Activated naive CD8-positive, alpha-beta T cell treated with anti-CD3 and anti-CD28 coated beads, Interleukin-2, amount 50 U/mL, for 24 hours (primary cell): Measurements from ENCODE around the gene THEM5.
A peak's percentile ranks its signal among the peaks of the same experiment; 100 is the strongest.

ENCODE experiments used
- ATAC-seq: fragments of 150-1000 bp; cut with Tn5 transposase; one replicate; pipeline ENCODE4 v1.10.0; 2021
- DNase-seq: peaks from one replicate; pipeline ENCODE4 v3.0.0; 2021
- H3K27ac Mint-ChIP-seq: one replicate; pipeline ENCODE4 v1.8.0; 2021; ENCODE audit warnings: mild to moderate bottlenecking, mixed read lengths
- H3K27me3 Mint-ChIP-seq: one replicate; pipeline ENCODE4 v1.8.0; 2021; ENCODE audit warnings: mixed read lengths
- H3K36me3 Mint-ChIP-seq: one replicate; pipeline ENCODE4 v1.8.0; 2021; ENCODE audit warnings: low read depth, mixed read lengths
- H3K4me1 Mint-ChIP-seq: one replicate; pipeline ENCODE4 v1.8.0; 2021; ENCODE audit warnings: mixed read lengths
- H3K4me3 Mint-ChIP-seq: one replicate; pipeline ENCODE4 v1.8.0; 2021; ENCODE audit warnings: mild to moderate bottlenecking, moderate library complexity, mixed read lengths
- H3K9me3 Mint-ChIP-seq: one replicate; pipeline ENCODE4 v1.8.0; 2021; ENCODE audit warnings: mixed read lengths

Gene THEM5

GRCh38 chr1:151839457-151840403, 13.8 kb downstream of the THEM5 start, which contains the start of gene C2CD4D:
Gene C2CD4D, minus strand, starts transcription at chr1:151839820. Its CDS starts 831 bp downstream, at chr1:151838989.
- ATAC-seq, result peak; percentile 62
- H3K27me3 Mint-ChIP-seq, result peaks cover 1% of the 10 kb centered on the region
- peak within 1 kb of the TSS; percentile 84 for H3K4me3 Mint-ChIP-seq
- peaks cover 23% of the 10 kb centered on the region for H3K36me3 Mint-ChIP-seq
- peak within 1 kb of the TSS; percentile 80 for H3K27ac Mint-ChIP-seq
- DNase-seq, result peak; percentile 70
- peaks cover 53% of the 10 kb centered on the region for H3K4me1 Mint-ChIP-seq
- H3K9me3 Mint-ChIP-seq, result no peaks in the 10 kb centered on the region

DNA sequence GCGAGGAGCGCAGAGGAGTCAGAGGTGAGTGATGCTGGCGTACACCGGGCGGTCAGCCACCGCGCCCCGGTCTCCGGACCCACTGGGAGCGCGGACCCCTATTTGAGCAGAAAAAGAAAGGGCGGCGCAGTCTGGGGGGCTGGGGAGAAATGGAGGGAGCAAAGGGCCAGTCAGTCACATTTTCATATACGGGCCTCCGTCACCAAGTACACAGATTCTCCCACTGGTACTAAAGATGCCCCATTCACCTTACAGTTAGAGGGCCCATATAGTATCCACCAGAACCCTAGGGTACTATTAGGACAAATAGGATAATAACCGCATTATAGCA, 14.5 kb downstream of the THEM5 start:
- Mint-ChIP-seq H3K27ac (peak overlapping the region; percentile 80), H3K4me1 (peaks cover 60% of the 10 kb centered on the region)

GRCh38 chr1:151838222-151839081, 15.1 kb downstream of the THEM5 start:
- H3K27me3 Mint-ChIP-seq, result peaks cover 1% of the 10 kb centered on the region
- peaks cover 66% of the 10 kb centered on the region for H3K4me1 Mint-ChIP-seq
- H3K36me3 Mint-ChIP-seq, result peaks cover 20% of the 10 kb centered on the region
- no peak for DNase-seq
- peak overlapping the region; percentile 80 for H3K27ac Mint-ChIP-seq
- H3K4me3 Mint-ChIP-seq, result peak overlapping the region; percentile 84
- no peak for ATAC-seq
- H3K9me3 Mint-ChIP-seq, result no peaks in the 10 kb centered on the region

More for the DNA sequence above, 14.5 kb downstream of the THEM5 start:
- no peak for DNase-seq
- no peak for ATAC-seq
- H3K4me3 Mint-ChIP-seq, result peak overlapping the region; percentile 84
- H3K36me3 Mint-ChIP-seq, result peaks cover 22% of the 10 kb centered on the region
- peaks cover 1% of the 10 kb centered on the region for H3K27me3 Mint-ChIP-seq
- H3K9me3 Mint-ChIP-seq, result no peaks in the 10 kb centered on the region

DNA sequence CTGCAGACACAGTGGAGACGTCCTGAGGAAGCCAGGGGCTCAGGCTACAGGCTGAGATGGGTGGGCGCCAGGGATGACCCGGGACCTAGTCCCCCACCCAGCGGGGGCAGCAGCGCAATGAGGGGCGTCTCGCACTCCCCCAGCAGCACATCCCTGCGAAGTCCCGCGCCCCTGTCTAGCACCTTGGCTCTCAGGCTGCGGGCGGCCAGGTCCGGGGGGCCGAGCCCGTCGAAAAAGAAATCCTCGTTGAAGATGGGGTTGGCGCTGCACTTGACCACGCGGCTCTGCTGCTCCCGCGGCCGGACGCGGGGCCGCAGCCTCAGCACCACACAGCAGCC, 15.7 kb downstream of the THEM5 start:
- H3K9me3 Mint-ChIP-seq, result no peaks in the 10 kb centered on the region
- peaks cover 1% of the 10 kb centered on the region for H3K27me3 Mint-ChIP-seq
- H3K27ac Mint-ChIP-seq, result peak overlapping the region; percentile 89
- ATAC-seq (no peak), DNase-seq (no peak)
- H3K4me1 Mint-ChIP-seq, result peaks cover 68% of the 10 kb centered on the region
- H3K4me3 Mint-ChIP-seq, result peak overlapping the region; percentile 79
- peaks cover 15% of the 10 kb centered on the region for H3K36me3 Mint-ChIP-seq

DNA sequence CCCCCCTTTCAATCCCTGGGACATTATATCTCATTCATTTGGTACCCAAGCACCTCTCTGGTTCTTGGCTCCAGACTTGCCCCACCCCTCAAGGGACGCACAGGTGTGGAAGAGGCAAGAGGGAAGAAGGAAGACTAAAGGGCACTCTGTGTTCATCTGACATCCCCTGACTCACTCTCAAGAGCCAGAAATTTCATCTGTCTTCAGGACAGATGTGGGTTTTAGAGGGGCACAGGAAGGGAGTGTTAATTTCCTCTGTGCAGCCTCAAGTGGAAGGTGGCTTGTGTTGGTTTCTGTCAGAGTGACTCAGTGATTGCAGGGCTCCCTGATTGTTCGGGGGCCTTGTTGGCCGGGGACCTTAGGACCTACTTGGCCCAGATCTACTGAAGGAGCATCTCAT, 16.3 kb downstream of the THEM5 start:
- DNase-seq (no peak), ATAC-seq (peak; percentile 58)
- peaks cover 1% of the 10 kb centered on the region for H3K27me3 Mint-ChIP-seq
- peak overlapping the region; percentile 79 for H3K4me3 Mint-ChIP-seq
- peak overlapping the region; percentile 89 for H3K27ac Mint-ChIP-seq
- H3K9me3 Mint-ChIP-seq, result no peaks in the 10 kb centered on the region
- peaks cover 69% of the 10 kb centered on the region for H3K4me1 Mint-ChIP-seq
- H3K36me3 Mint-ChIP-seq, result peaks cover 12% of the 10 kb centered on the region

DNA sequence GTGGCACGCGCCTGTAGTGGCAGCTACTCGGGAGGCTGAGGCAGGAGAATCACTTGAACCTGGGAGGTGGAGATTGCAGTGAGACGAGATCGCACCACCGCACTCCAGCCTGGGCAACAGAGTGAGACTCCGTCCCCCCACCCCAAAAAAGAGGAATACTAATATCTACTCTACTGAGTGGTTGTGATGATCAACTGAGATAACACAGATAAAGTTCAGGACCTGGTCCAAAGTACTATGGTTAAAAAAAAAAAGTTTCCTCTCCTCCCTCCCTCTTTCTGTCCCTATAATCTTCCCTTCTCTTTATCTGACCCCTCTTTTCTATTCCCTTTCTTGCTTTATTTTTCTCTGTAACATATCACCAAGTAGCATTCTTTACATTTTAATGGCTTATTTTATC, 17.9 kb downstream of the THEM5 start:
- ATAC-seq, result no peak
- H3K9me3 Mint-ChIP-seq, result no peaks in the 10 kb centered on the region
- DNase-seq, result no peak
- H3K4me3 Mint-ChIP-seq, result no peak overlapping the region
- H3K36me3 Mint-ChIP-seq, result peaks cover 3% of the 10 kb centered on the region
- H3K4me1 Mint-ChIP-seq, result peaks cover 71% of the 10 kb centered on the region
- peaks cover 1% of the 10 kb centered on the region for H3K27me3 Mint-ChIP-seq
- no peak overlapping the region for H3K27ac Mint-ChIP-seq

DNA sequence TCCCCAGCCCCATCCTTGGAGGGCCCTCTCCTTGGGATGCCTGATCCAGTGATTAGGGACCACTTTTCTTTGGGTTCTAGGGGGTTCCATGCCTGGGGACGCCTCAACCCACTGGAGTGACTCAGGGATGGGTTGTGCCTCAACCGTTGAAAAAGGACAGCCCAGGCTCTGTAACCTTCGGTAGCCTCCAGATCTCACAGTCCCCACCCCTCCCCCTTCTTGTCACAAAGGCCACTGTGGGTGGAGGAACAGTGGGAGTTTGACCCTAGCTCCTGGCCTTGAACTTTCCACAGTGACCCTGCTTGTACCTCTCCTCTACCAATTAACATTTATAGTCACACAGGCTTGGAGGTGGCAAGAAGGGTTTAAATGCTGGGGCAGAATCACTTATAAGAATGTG, 19.3 kb downstream of the THEM5 start:
- ATAC-seq (peak; percentile 9), DNase-seq (no peak)
- Mint-ChIP-seq H3K27ac (no peak overlapping the region), H3K27me3 (peaks cover 1% of the 10 kb centered on the region), H3K9me3 (no peaks in the 10 kb centered on the region), H3K4me3 (no peak overlapping the region), H3K4me1 (peaks cover 71% of the 10 kb centered on the region), H3K36me3 (no peaks in the 10 kb centered on the region)

DNA sequence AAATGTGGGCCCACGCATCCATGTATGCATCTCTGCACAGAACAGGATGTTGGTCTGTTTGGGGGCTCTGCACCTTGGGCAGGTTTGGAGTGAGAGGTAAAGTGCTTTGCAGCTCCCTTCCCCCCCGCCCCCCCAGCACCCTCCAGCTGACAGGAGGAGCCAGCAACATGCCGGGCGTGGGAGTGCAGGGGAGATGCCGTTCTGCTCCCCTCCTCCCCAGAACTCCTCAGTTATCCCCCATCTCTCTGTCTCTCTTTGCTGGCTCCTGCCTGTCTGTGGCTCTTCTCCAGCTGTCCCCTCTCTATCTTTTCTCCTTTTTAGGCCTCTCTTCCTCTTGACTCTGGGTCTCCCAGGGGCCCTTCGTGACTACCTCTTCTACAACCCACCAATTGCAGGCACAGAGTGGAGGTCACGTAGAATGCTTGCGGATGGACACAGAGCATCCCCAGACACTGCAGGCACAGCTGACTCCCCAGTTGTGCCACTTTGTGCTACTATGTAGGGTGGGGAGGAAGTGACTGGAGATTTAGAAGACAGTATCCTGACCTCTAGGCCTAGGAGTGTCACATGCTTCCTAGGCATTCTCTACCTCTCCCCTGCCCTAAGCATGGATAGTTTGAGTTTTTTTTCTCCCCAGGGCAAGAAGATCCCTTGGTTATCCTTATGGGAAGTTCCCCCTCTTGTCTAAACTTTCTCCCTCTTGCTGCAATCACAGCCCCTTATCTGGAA, 20.2 kb downstream of the THEM5 start:
- peaks cover 1% of the 10 kb centered on the region for H3K27me3 Mint-ChIP-seq
- H3K36me3 Mint-ChIP-seq, result no peaks in the 10 kb centered on the region
- H3K4me1 Mint-ChIP-seq, result peaks cover 80% of the 10 kb centered on the region
- no peak for DNase-seq
- H3K4me3 Mint-ChIP-seq, result no peak overlapping the region
- peak overlapping the region; percentile 51 for H3K27ac Mint-ChIP-seq
- no peaks in the 10 kb centered on the region for H3K9me3 Mint-ChIP-seq
- no peak for ATAC-seq

DNA sequence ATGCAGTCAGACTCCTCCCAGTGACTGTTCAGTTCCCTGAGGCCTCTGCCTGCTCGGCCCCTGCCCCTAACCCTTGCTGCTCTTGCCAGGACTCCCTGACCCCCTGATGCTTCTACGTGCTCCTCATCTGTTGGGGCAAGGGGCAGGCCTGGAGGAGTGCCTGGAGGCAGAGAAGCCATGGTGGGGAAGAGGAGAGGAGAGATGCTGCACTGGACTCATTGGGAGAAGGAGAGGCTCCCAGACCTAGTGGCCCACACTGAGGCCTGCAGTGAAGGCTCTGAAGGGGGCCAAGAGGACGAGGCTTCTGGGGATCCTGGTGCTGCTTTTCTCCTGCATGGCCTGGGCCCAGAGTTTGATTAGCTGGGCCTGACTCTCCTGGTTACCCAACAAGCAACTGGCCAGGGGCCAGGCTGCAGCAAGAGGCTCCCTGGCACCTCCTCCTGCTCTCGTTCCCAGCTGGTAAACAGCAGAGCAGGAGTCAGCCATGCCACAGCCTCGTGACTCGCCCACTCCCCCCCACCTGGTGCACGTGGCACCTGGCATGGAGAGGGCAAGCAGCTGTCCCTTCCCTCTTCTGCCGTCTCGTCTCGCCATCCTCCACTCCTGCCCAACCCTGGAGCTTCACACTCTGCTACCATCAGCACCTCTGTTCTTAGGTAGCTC, 21.1 kb downstream of the THEM5 start:
- H3K4me3 Mint-ChIP-seq, result no peak overlapping the region
- no peaks in the 10 kb centered on the region for H3K36me3 Mint-ChIP-seq
- H3K27me3 Mint-ChIP-seq, result peaks cover 1% of the 10 kb centered on the region
- H3K27ac Mint-ChIP-seq, result no peak overlapping the region
- DNase-seq (no peak), ATAC-seq (no peak)
- no peaks in the 10 kb centered on the region for H3K9me3 Mint-ChIP-seq
- H3K4me1 Mint-ChIP-seq, result peaks cover 84% of the 10 kb centered on the region

- no peaks in the 10 kb centered on the region for H3K36me3 Mint-ChIP-seq
- no peaks in the 10 kb centered on the region for H3K9me3 Mint-ChIP-seq
- no peak within 1 kb of the TSS for H3K27ac Mint-ChIP-seq
- ATAC-seq, result no peak
- peaks cover 83% of the 10 kb centered on the region for H3K4me1 Mint-ChIP-seq
- H3K4me3 Mint-ChIP-seq, result no peak within 1 kb of the TSS
- DNase-seq, result no peak
- H3K27me3 Mint-ChIP-seq, result peaks cover 1% of the 10 kb centered on the region
Measured at GRCh38 chr1:151831605-151832004, 21.9 kb downstream of the THEM5 start, which contains the start of gene RORC. Gene RORC, minus strand, starts transcription at chr1:151831802. Its CDS starts 38 bp downstream, at chr1:151831764.

- Mint-ChIP-seq H3K4me3 (no peak overlapping the region), H3K27me3 (no peaks in the 10 kb centered on the region), H3K36me3 (no peaks in the 10 kb centered on the region), H3K9me3 (no peaks in the 10 kb centered on the region), H3K4me1 (peaks cover 83% of the 10 kb centered on the region), H3K27ac (no peak overlapping the region)
- ATAC-seq, result no peak
- DNase-seq, result no peak
Measured at GRCh38 chr1:151831256-151831591, 22.3 kb downstream of the THEM5 start.

- ATAC-seq (no peak), DNase-seq (no peak)
- Mint-ChIP-seq H3K4me3 (no peak overlapping the region), H3K9me3 (no peaks in the 10 kb centered on the region), H3K36me3 (no peaks in the 10 kb centered on the region), H3K27me3 (no peaks in the 10 kb centered on the region), H3K4me1 (peaks cover 85% of the 10 kb centered on the region), H3K27ac (no peak overlapping the region)
Measured at GRCh38 chr1:151830055-151830454, 23.5 kb downstream of the THEM5 start.

DNA sequence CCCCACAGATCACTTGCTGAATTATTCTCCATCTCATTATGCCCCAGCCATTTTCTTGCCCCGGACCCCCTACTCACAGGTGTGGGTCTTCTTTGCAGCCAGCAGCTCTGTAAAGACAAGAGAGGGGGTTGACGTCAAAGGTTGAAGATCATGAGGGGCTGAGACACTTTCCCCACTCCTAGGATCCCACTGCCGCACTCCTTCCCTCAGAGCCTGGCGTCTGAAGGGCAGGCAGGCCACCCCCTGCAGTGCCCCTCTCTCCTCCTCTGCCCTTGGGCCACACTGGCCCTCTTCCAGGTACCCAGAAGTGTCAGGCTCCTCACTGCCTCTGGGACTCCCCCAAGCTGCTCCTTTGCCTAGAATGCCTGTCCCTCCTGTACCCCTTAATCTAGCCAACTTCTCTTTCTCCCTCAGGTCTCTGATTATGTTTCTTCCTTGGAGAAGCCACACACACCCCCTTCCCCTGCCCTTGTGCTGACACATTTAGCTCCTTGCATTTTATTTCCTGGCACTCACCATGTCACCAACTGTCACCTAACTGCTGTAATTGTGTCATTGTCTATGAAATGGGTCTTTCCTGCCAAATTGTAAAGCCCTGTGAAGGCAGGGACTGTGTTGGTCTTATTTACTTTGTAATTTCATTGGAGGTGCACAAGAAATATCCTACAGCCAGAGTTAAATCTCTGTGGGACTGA, 24.0 kb downstream of the THEM5 start:
- H3K27me3 Mint-ChIP-seq, result no peaks in the 10 kb centered on the region
- no peak for ATAC-seq
- no peak for DNase-seq
- H3K9me3 Mint-ChIP-seq, result no peaks in the 10 kb centered on the region
- H3K4me3 Mint-ChIP-seq, result peak overlapping the region; percentile 10
- H3K4me1 Mint-ChIP-seq, result peaks cover 82% of the 10 kb centered on the region
- no peaks in the 10 kb centered on the region for H3K36me3 Mint-ChIP-seq
- peak overlapping the region; percentile 75 for H3K27ac Mint-ChIP-seq
